Small intestine (tissue), 7 donors: ENCODE results near the gene LONRF2. TPM values are rescaled to one million over a fixed set of nuclear protein-coding genes. Genes with fewer than 3 reads are reported as not detected.
A peak's percentile ranks its signal among the peaks of the same experiment; 100 is the strongest.

ENCODE experiments used
- DNase-seq, 2 donors: peaks; one replicate each; pipeline versions ENCODE4 v3.0.0 to v3.0.0-alpha.2; 2013
- FAIRE-seq: peaks from 2 replicates; lab custom pipeline; 2012; peaks lifted over from hg19 to GRCh38; lab: Jason Lieb, UNC
- H3K27ac ChIP-seq, 3 donors: one replicate each; pipeline ENCODE4 v1.5.1; 2013; ENCODE audit warnings: low read length in 2 of 3, mild to moderate bottlenecking in 2 of 3, control low read depth in 1 of 3, inconsistent platforms in 1 of 3, low read depth in 1 of 3, moderate library complexity in 1 of 3
- H3K27me3 ChIP-seq, 3 donors: one replicate each; pipeline ENCODE4 v1.6.1; 2013; ENCODE audit warnings: low read length in 3 of 3, inconsistent platforms in 1 of 3; ENCODE audit not compliant: control insufficient read depth in 3 of 3, insufficient read depth in 3 of 3
- H3K36me3 ChIP-seq, 3 donors: one replicate each; pipeline ENCODE4 v1.6.1; 2013; ENCODE audit warnings: low read length in 3 of 3, inconsistent platforms in 1 of 3, low read depth in 1 of 3, mild to moderate bottlenecking in 1 of 3, moderate library complexity in 1 of 3; ENCODE audit not compliant: control insufficient read depth in 3 of 3, insufficient read depth in 2 of 3
- H3K4me1 ChIP-seq, 3 donors: one replicate each; pipeline ENCODE4 v1.6.1; 2013; ENCODE audit warnings: low read length in 2 of 3, inconsistent platforms in 1 of 3, low read depth in 1 of 3, mild to moderate bottlenecking in 1 of 3, moderate library complexity in 1 of 3; ENCODE audit not compliant: control insufficient read depth in 3 of 3, insufficient read depth in 2 of 3
- H3K4me3 ChIP-seq, 3 donors: one replicate each; pipeline ENCODE4 v1.5.1; 2013; ENCODE audit warnings: low read length in 3 of 3, control low read depth in 1 of 3, inconsistent platforms in 1 of 3, low read depth in 1 of 3, mild to moderate bottlenecking in 1 of 3, moderate library complexity in 1 of 3
- H3K9me3 ChIP-seq, 2 donors: one replicate each; pipeline ENCODE4 v1.6.1; 2013; ENCODE audit warnings: low read depth in 1 of 2, low read length in 1 of 2; ENCODE audit not compliant: control insufficient read depth in 2 of 2, insufficient read depth in 1 of 2
- WGBS, 3 donors: extraction: QIAGEN DNeasy Blood & Tissue Kit; methylation state at CpG; one replicate each; pipeline ENCODE4 v1.1.7; 2013; 5-methylcytosine and 5-hydroxymethylcytosine counted together
- polyA plus RNA-seq, 4 donors: library from polyadenylated mRNA; stranded (reverse) in 3 of 4; unstranded in 1 of 4; fragments of 200-250 nt in 3 of 4; fragments of 120-200 nt in 1 of 4; gene quantifications; one replicate each; pipeline versions ENCODE4 v1.2.1 to v1.2.3, GENCODE V29; 2013
- donor health status: healthy with polysubstance abuse.
- donor health status: control.
- donor health status: control.
- donor health status: Bipolar disorder and iron deficiency.
- donor health status: healthy.

The LONRF2 gene
- polyA plus RNA-seq, 4 donors, result under 0.01 to 1.5 (median 0.43) TPM; not detected in 1

- Histone ChIP-seq H3K27me3 (no peaks in the 10 kb centered on the region), H3K4me3 (no peak overlapping the region), H3K27ac (no peak overlapping the region), H3K9me3 (no peaks in the 10 kb centered on the region), H3K36me3 (no peaks in the 10 kb centered on the region), H3K4me1 (no peaks in the 10 kb centered on the region)
- 74 to 87% (median 82%) methylated on average over 8 of the region's 8 CpGs for WGBS, 3 donors
- FAIRE-seq, result no peak
- no peak for DNase-seq
Measured at GRCh38 chr2:100237770-100238169, 84.5 kb downstream of the LONRF2 start.

DNA sequence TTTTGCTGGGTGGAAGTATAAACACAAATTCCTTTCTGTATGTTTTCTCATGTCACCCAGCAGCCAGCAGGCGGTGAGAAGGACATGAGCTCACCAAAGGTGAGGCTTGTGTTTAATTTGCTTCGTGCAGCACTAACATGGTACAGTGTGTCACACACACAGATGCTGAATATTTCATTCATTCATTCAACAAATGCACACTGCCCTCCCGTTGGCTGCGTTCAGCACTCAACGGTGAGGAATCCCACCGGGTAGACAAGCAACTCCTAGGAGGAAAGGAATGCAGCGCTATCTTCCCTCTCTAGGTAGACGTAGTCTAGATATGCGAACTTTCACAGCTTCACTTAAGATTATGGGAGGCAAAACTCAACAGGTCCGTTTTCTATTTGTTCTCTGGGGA, 85.1 kb downstream of the LONRF2 start:
- no peaks in the 10 kb centered on the region for H3K27me3 ChIP-seq
- WGBS, 3 donors, result 83 to 86% (median 84%) methylated on average over 10 of the region's 10 CpGs
- H3K36me3 ChIP-seq, result no peaks in the 10 kb centered on the region
- FAIRE-seq (no peak), DNase-seq (no peak)
- no peaks in the 10 kb centered on the region for H3K9me3 ChIP-seq
- H3K4me3 ChIP-seq, result no peak overlapping the region
- H3K4me1 ChIP-seq, result no peaks in the 10 kb centered on the region
- no peak overlapping the region for H3K27ac ChIP-seq

- FAIRE-seq (no peak), DNase-seq (no peak)
- Histone ChIP-seq H3K9me3 (no peaks in the 10 kb centered on the region), H3K36me3 (no peaks in the 10 kb centered on the region), H3K27ac (no peak overlapping the region), H3K27me3 (no peaks in the 10 kb centered on the region), H3K4me1 (no peaks in the 10 kb centered on the region), H3K4me3 (no peak overlapping the region)
- WGBS, 3 donors, result 86 to 92% (median 92%) methylated on average over 6 of the region's 6 CpGs
Measured at GRCh38 chr2:100236166-100236565, 86.1 kb downstream of the LONRF2 start.

DNA sequence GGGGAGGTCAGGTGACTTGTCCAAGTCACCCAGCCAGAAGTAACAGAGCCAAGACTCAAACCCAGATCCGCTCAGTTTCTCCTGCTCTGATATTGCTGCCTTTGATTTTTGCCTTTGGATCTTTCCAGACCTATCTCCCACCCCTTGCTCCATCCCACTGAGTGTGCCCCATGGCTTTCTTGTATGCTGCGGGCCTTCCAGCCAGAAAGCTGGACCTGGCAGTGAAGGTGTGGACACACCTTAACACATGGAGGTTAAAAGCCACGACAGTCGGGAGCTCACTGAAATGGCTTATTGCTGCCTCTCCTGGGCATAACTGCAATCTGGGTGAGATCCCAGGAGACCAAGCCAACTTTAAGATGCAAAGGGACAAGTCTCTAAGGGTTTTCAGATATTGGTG, 86.7 kb downstream of the LONRF2 start:
- Histone ChIP-seq H3K4me1 (no peaks in the 10 kb centered on the region), H3K27me3 (no peaks in the 10 kb centered on the region), H3K27ac (peak overlapping the region in 1 of 3 donors; percentile 51), H3K9me3 (no peaks in the 10 kb centered on the region), H3K4me3 (no peak overlapping the region), H3K36me3 (no peaks in the 10 kb centered on the region)
- 86 to 93% (median 87%) methylated on average over 4 of the region's 4 CpGs for WGBS, 3 donors
- FAIRE-seq (no peak), DNase-seq (no peak)

GRCh38 chr2:100235098-100235497, 87.2 kb downstream of the LONRF2 start:
- H3K27me3 ChIP-seq, result no peaks in the 10 kb centered on the region
- no peak overlapping the region for H3K4me3 ChIP-seq
- DNase-seq, result peak in 1 of 2 donors; percentile 13
- no peaks in the 10 kb centered on the region for H3K9me3 ChIP-seq
- H3K27ac ChIP-seq, result peak overlapping the region in 1 of 3 donors; percentile 51
- no peak for FAIRE-seq
- no peaks in the 10 kb centered on the region for H3K36me3 ChIP-seq
- WGBS, 3 donors, result 61 to 74% (median 64%) methylated on average over 16 of the region's 16 CpGs
- H3K4me1 ChIP-seq, result no peaks in the 10 kb centered on the region

GRCh38 chr2:100234141-100234540, 88.2 kb downstream of the LONRF2 start:
- Histone ChIP-seq H3K27ac (no peak overlapping the region), H3K36me3 (no peaks in the 10 kb centered on the region), H3K4me1 (no peaks in the 10 kb centered on the region), H3K4me3 (no peak overlapping the region), H3K9me3 (no peaks in the 10 kb centered on the region), H3K27me3 (no peaks in the 10 kb centered on the region)
- DNase-seq (no peak), FAIRE-seq (no peak)
- WGBS, 3 donors, result 89 to 92% (median 92%) methylated on average over 4 of the region's 4 CpGs

DNA sequence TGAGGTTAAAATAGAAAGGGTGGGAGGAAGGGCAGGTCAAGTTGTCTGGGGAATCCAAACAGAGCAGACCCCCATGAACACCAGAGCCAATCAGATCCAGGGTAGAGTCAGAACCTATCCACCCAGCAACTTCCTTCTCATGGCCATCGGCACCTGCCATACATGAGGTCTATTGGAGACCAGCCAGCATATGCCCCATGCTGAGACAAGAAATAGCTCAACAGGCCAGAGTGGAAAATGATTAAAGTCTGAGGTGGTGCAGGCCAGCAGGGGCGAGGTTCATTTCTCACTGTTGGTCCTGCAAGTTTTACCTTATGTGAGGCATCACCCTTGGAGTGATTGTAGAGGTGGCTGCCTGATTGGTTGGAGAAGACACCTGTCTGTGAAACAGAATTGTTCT, 89.2 kb downstream of the LONRF2 start:
- no peaks in the 10 kb centered on the region for H3K36me3 ChIP-seq
- H3K4me3 ChIP-seq, result no peak overlapping the region
- WGBS, 3 donors, result 46 to 77% (median 67%) methylated on average over 2 of the region's 2 CpGs
- DNase-seq, result no peak
- H3K27ac ChIP-seq, result no peak overlapping the region
- no peaks in the 10 kb centered on the region for H3K4me1 ChIP-seq
- no peak for FAIRE-seq
- no peaks in the 10 kb centered on the region for H3K27me3 ChIP-seq
- no peaks in the 10 kb centered on the region for H3K9me3 ChIP-seq

DNA sequence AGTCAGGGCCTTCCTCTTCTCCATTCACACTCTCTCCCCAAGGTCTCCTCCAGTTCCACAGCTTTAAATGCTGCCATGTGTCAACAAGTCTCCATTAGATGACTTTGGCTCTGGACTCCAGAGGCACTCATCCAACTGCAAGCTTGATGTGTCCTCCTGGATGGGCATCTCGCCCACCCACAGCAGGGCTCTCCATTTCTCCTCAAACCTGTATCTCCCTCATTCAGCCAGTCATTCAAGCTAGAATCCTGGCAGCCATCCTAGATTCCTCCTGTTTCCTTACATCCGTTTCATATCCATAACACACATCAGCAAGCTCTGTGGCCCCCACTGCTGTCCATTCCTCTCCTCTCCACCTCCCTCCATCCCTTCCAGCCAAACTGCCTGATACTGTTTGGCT, 91.5 kb downstream of the LONRF2 start:
- Histone ChIP-seq H3K4me1 (no peaks in the 10 kb centered on the region), H3K27ac (no peak overlapping the region), H3K36me3 (no peaks in the 10 kb centered on the region), H3K4me3 (no peak overlapping the region), H3K27me3 (no peaks in the 10 kb centered on the region), H3K9me3 (no peaks in the 10 kb centered on the region)
- WGBS, 3 donors, result 82 to 84% (median 84%) methylated on average over 2 of the region's 2 CpGs
- DNase-seq (no peak), FAIRE-seq (no peak)

DNA sequence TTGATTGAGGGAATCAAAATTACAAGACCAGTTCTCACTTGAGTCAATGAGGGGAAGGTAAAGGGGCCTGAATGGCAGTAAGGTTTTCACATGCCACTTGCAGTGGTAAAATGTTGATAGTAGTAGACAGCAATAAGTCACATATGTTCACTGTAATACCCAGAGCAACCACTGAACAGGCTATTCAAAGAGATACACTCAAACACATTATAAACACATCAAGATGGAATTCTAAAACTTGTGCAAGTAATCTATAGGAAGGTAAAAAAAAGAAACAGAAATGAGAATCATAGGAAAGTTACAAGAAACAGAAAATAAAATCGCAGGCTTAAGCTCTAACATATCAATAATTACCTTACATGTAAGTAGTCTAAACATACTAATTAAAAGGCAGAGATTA, 93.3 kb downstream of the LONRF2 start:
- no peak for FAIRE-seq
- 93 to 96% (median 95%) methylated on average over 1 of the region's 1 CpG for WGBS, 3 donors

More for the DNA sequence above, 93.3 kb downstream of the LONRF2 start:
- H3K27me3 ChIP-seq, result peaks cover 0 to 4% (median 0%) of the 10 kb centered on the region in 3 donors
- H3K36me3 ChIP-seq, result no peaks in the 10 kb centered on the region
- H3K27ac ChIP-seq, result no peak overlapping the region
- H3K4me1 ChIP-seq, result no peaks in the 10 kb centered on the region
- H3K4me3 ChIP-seq, result no peak overlapping the region
- no peaks in the 10 kb centered on the region for H3K9me3 ChIP-seq
- no peak for DNase-seq
